CD14-positive monocyte (primary cell): ENCODE results near the gene UQCRQ. TPM values are rescaled to one million over a fixed set of nuclear protein-coding genes. Genes with fewer than 3 reads are reported as not detected.
"Not testable (repeated sequence)": the region's sequence is repeated elsewhere in the genome, so short reads cannot be mapped to it uniquely, and the experiment has no call there.

Experiments used
- DNase-seq, 3 donors: peaks; one replicate each; pipeline ENCODE4 v3.0.0-alpha.2; 2011 to 2022
- H2AFZ ChIP-seq: 2 replicates; pipeline ENCODE4 v1.6.0; 2012; ENCODE audit warnings: mild to moderate bottlenecking, low read depth, low read length, inconsistent platforms; ENCODE audit not compliant: insufficient read depth, poor library complexity, severe bottlenecking
- H3K27ac ChIP-seq, 2 donors: 1 replicate in 1 of 2; 2 replicates in 1 of 2; pipeline ENCODE4 v1.5.1; 2012 to 2013; ENCODE audit warnings: low read length in 2 of 2, control low read depth in 1 of 2, inconsistent platforms in 1 of 2, low read depth in 1 of 2, mild to moderate bottlenecking in 1 of 2
- H3K27me3 ChIP-seq, 2 donors: one replicate each; pipeline versions ENCODE4 v1.6.0 to v1.6.1; 2011 to 2013; ENCODE audit warnings: low read length in 2 of 2; ENCODE audit not compliant: control insufficient read depth in 2 of 2, insufficient read depth in 2 of 2
- H3K36me3 ChIP-seq, 2 donors: replicated peaks in 1 of 2; 1 replicate in 1 of 2; 2 replicates in 1 of 2; pipeline versions ENCODE4 v1.5.1 to v1.6.1; 2012 to 2013; ENCODE audit warnings: low read length in 2 of 2, control low read depth in 1 of 2, inconsistent platforms in 1 of 2, mild to moderate bottlenecking in 1 of 2; ENCODE audit not compliant: insufficient read depth in 2 of 2, control insufficient read depth in 1 of 2
- H3K4me1 ChIP-seq, 2 donors: 1 replicate in 1 of 2; 2 replicates in 1 of 2; pipeline versions ENCODE4 v1.5.1 to v1.6.1; 2012 to 2013; ENCODE audit warnings: low read length in 2 of 2, control low read depth in 1 of 2, inconsistent platforms in 1 of 2, mild to moderate bottlenecking in 1 of 2, moderate library complexity in 1 of 2; ENCODE audit not compliant: insufficient read depth in 2 of 2, control insufficient read depth in 1 of 2
- H3K4me2 ChIP-seq: replicated peaks from 2 replicates; pipeline ENCODE3; 2012; ENCODE audit warnings: low read length, moderate library complexity, mild to moderate bottlenecking; ENCODE audit not compliant: poor library complexity, severe bottlenecking; ENCODE audit errors: extremely low read depth
- H3K4me3 ChIP-seq, 3 experiments: fragments of 200-600 bp in 1 of 3; sonication (generic) in 1 of 3; replicated peaks in 1 of 3; 1 replicate in 2 of 3; 2 replicates in 1 of 3; pipeline ENCODE4 v1.5.1; 2011 to 2013; ENCODE audit warnings: low read length in 3 of 3, mild to moderate bottlenecking in 3 of 3, control low read depth in 2 of 3, low read depth in 2 of 3, inconsistent platforms in 1 of 3, moderate library complexity in 1 of 3
- H3K79me2 ChIP-seq: 2 replicates; pipeline ENCODE4 v1.6.0; 2012; ENCODE audit warnings: mild to moderate bottlenecking, control low read depth, inconsistent platforms, low read length, moderate library complexity; ENCODE audit not compliant: insufficient read depth
- H3K9ac ChIP-seq: 2 replicates; pipeline ENCODE4 v1.6.0; 2017; ENCODE audit warnings: low read length, mild to moderate bottlenecking; ENCODE audit not compliant: insufficient read depth, poor library complexity, severe bottlenecking
- H3K9me3 ChIP-seq, 2 donors: replicated peaks in 1 of 2; 1 replicate in 1 of 2; 2 replicates in 1 of 2; pipeline versions ENCODE4 v1.5.1 to v1.6.1; 2012 to 2013; ENCODE audit warnings: low read length in 2 of 2, control low read depth in 1 of 2; ENCODE audit not compliant: control insufficient read depth in 1 of 2, insufficient read depth in 1 of 2
- H4K20me1 ChIP-seq: 2 replicates; pipeline ENCODE4 v1.6.0; 2012; ENCODE audit warnings: mild to moderate bottlenecking, low read length, control low read depth, moderate library complexity; ENCODE audit not compliant: insufficient read depth
- H3K27ac Mint-ChIP-seq, 7 donors: one replicate each; pipeline ENCODE4 v1.8.0; 2020; ENCODE audit warnings: mild to moderate bottlenecking in 7 of 7, mixed read lengths in 7 of 7, moderate library complexity in 6 of 7, inconsistent platforms in 2 of 7
- H3K27me3 Mint-ChIP-seq, 3 donors: one replicate each; pipeline ENCODE4 v1.8.0; 2021 to 2022; ENCODE audit warnings: low read depth in 3 of 3, mild to moderate bottlenecking in 3 of 3, mixed read lengths in 3 of 3, moderate library complexity in 3 of 3, inconsistent platforms in 1 of 3
- H3K36me3 Mint-ChIP-seq, 2 donors: one replicate each; pipeline ENCODE4 v1.8.0; 2020; ENCODE audit warnings: mixed read lengths in 2 of 2, inconsistent platforms in 1 of 2, mild to moderate bottlenecking in 1 of 2
- H3K4me1 Mint-ChIP-seq: one replicate; pipeline ENCODE4 v1.8.0; 2020; ENCODE audit warnings: mild to moderate bottlenecking, mixed read lengths
- H3K4me3 Mint-ChIP-seq, 2 donors: one replicate each; pipeline ENCODE4 v1.8.0; 2020; ENCODE audit warnings: mild to moderate bottlenecking in 2 of 2, mixed read lengths in 2 of 2, moderate library complexity in 1 of 2
- H3K9me3 Mint-ChIP-seq, 7 donors: one replicate each; pipeline ENCODE4 v1.8.0; 2020 to 2022; ENCODE audit warnings: mixed read lengths in 7 of 7, mild to moderate bottlenecking in 6 of 7, moderate library complexity in 6 of 7, inconsistent platforms in 2 of 7
- CTCF ChIP-seq: fragments of 200-600 bp; IDR thresholded peaks from one replicate; pipeline ENCODE4 v1.8.0; 2022; ENCODE audit warnings: antibody characterized with exemption, mild to moderate bottlenecking
- WGBS: methylation state at CpG from one replicate; pipeline ENCODE4 v1.1.5; 2013; ENCODE audit warnings: missing lambda C conversion rate; ENCODE audit not compliant: insufficient coverage; 5-methylcytosine and 5-hydroxymethylcytosine counted together
- intact Hi-C, 2 donors: fragments of 100-400 bp; cut with micrococcal nuclease; formaldehyde crosslinking; loops; one replicate each; pipeline versions ENCODE4 v1.15.0 to v1.15.1; 2023
- polyA plus RNA-seq, 3 donors: library from polyadenylated mRNA; depleted of rRNA in 1 of 3; unstranded in 2 of 3; stranded (reverse) in 1 of 3; fragments of 300-500 nt in 2 of 3; fragments of >200 nt in 1 of 3; fragmentation: Illumina TruSeq in 2 of 3; gene quantifications; 1 replicate in 2 of 3; 2 replicates in 1 of 3; pipeline ENCODE4 v1.2.3, GENCODE V29; 2012 to 2021

UQCRQ gene
- polyA plus RNA-seq, 3 donors = 81.6 to 880 (median 879) TPM

DNA sequence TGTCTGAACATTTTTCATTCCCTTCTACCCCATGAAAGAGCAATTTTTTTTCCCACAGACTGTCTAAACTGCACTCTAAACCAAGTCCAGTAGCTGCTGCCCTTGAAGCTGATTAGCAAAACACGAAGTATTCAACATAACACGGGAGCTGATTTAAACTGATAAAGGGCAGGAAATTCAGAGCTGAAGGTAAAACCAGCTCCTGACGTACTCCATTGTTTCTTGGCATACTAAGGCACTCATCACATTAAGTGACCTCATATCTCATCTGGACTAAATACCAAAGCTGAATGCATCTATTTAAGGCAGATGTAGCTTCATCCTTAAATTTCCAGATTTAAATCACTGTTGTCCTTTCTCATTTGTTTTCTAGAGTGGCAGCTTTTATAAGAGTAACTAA lies 12.1 kb upstream of the UQCRQ start:
- 55% methylated on average over 3 of the region's 3 CpGs for WGBS
- Mint-ChIP-seq H3K27me3 (peaks cover 5 to 10% (median 9%) of the 10 kb centered on the region in 3 donors), H3K36me3 (no peaks in the 10 kb centered on the region), H3K9me3 (peaks cover 0 to 1% (median 0%) of the 10 kb centered on the region in 7 donors), H3K4me1 (no peaks in the 10 kb centered on the region), H3K4me3 (no peak overlapping the region), H3K27ac (no peak overlapping the region)
- Histone ChIP-seq H4K20me1 (no peaks in the 10 kb centered on the region), H3K4me2 (no peak overlapping the region), H3K36me3 (no peaks in the 10 kb centered on the region), H3K27ac (no peak overlapping the region), H3K4me3 (no peak overlapping the region), H3K79me2 (no peaks in the 10 kb centered on the region), H2AFZ (no peak overlapping the region), H3K4me1 (no peaks in the 10 kb centered on the region), H3K9me3 (no peaks in the 10 kb centered on the region), H3K27me3 (no peaks in the 10 kb centered on the region), H3K9ac (no peak overlapping the region)
- intact Hi-C loops = no loop called here
- DNase-seq = no peak
- TF ChIP-seq CTCF = no peak

- DNase-seq, H3K9ac ChIP-seq, H3K27me3 ChIP-seq, H3K9me3 ChIP-seq, H3K36me3 Mint-ChIP-seq, H3K9me3 Mint-ChIP-seq, H3K27me3 Mint-ChIP-seq, H3K79me2 ChIP-seq, H3K4me1 Mint-ChIP-seq, H3K4me2 ChIP-seq, H3K27ac ChIP-seq, H2AFZ ChIP-seq, H4K20me1 ChIP-seq, H3K4me3 Mint-ChIP-seq, H3K4me1 ChIP-seq, H3K27ac Mint-ChIP-seq, H3K36me3 ChIP-seq, intact Hi-C loops, H3K4me3 ChIP-seq: not testable (repeated sequence)
- 100% methylated on average over 2 of the region's 5 CpGs for WGBS
Measured at GRCh38 chr5:132854992-132855391, 11.4 kb upstream of the UQCRQ start.
